ENCODE results near the gene GPRIN2.
"Not testable (repeated sequence)": the region's sequence is repeated elsewhere in the genome, so short reads cannot be mapped to it uniquely, and the experiment has no call there.

The GPRIN2 gene

GRCh38 chr10:46534828-46535524, 21.5 kb downstream of the GPRIN2 start:
- DNase-seq: no peak

- not testable (repeated sequence) for DNase-seq
Measured at GRCh38 chr10:46532256-46532655, 24.2 kb downstream of the GPRIN2 start.

GRCh38 chr10:46530249-46531186, 25.9 kb downstream of the GPRIN2 start:
- DNase-seq: peak; percentile 73

DNA sequence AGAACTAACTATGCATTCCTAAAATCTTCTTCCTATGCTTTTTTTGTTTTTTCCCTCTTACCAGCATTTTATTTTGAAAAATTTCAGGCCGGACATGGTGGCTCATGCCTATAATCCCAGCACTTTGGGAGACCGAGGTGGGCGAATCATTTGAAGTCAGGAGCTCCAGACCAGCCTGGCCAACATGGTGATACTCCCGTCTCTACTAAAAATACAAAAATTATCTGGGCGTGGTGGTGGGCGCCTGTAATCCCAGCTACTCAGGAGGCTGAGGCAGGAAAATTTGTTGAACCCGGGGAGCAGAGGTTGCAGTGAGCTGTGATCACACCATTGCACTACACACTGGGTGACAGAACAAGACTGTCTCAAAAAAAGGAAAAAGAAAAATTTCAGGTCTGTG, 26.7 kb downstream of the GPRIN2 start:
- not testable (repeated sequence) for DNase-seq

DNA sequence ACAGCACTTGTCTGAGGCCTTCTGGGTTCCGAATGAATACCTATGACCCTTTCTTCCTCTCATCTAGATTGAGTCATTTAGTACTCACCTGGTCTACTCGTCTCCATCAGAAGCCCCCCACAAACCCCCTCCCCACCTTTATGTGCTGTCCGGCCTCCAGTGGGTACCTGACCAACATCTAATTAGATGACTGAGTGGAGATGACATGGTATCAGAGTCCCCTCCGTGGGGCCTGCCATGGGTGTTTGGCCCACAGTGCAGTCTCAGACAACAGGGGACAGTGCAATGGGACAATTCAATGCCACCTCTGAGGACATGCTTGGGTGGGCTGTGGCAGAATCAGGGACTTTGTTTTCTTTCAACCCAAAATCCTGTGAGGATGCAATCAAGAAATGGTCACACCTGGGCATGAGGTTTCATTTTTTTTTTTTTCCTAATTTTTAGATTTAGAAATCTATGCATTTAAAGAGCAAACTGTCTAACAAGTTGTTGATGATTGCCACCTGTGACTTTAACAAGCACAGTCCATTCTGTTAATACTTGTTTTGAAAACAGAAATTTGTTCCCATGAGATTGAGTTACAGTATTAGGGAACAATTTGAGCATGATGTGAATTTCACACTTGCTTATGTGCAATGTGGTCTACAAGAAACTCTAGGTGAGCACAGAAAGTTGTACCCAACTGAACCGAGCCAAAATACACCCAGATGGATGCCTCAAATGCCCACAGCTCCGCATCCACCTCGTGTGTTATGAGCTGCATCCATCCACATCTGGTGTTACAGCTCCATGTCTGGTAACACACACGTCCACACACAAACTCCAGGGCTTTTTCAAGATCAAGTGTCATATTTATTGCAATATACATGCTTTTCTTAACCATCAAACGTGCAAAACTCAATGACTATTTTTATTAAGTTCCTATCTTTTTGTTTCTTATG, 27.5 kb downstream of the GPRIN2 start:
- DNase-seq: no peak

DNA sequence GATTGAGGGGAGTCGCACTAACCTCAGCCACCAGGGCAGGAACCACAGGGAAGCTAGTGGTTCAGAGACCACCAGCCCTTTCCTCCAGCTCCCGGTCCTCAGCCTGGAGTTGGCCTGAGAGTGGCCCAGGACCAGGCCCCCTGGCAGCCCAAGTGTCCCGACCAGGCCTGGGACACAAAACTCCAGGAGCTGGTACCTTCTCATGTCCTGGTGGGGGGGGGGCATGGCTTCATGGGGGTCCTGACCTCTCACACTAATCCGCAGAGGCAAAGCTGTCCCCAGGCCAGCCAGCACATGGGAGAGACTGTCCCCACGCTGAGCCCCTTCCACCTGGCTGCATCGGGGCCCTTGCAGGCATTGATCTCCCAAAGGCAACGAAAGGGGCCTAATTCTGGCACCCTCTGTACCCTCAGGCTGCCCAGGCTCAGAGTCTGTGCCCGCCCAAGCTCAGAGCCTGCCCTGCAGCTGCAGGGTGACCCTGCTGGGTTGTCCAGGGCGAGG, 28.2 kb downstream of the GPRIN2 start:
- DNase-seq: no peak

DNA sequence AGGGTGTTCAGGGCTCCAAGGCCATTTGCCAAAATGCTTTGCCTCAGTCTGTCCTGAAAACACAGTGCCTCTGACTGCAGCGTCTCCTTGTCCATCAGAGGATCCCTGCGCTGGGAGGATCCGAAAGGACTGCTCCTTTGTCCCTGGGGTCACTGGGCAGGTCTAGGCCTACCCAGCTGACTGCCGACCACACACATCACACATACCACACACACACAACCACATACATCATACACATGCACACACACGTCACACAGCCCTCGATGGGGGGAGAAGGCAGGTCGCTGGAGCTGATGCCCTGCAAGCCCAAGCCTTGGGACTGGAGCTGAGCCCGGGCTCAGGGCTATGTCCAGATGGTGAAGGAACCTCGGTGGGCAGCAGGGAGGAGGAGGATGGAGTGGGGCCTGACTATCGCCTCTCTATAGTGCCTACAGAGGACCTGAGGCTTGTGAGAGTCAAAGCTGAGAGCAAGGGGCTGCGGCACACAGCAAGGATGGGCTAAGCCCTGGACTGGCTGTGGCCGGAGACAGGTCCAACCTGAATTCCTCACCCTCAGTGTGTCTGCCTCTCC, 29.1 kb downstream of the GPRIN2 start:
- no peak for DNase-seq

DNA sequence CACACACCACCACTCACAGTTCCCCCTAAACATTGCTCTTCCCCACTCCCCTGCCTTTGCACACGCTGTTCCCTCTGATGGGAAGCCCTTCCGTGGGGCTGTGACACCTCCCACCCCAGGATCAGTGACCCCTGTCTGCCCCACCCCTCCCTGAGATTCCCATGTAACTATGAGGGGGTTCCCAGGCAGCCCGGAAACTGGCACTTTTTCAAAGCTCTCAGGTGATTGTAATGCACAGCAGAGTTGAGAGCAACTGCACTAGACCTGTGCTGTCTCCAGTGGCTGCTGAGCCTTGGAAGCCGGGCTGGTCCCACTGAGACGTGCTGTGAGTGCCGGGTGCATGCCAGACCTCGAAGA, 29.8 kb downstream of the GPRIN2 start:
- no peak for DNase-seq

- no peak for DNase-seq
Measured at GRCh38 chr10:46525824-46526681, 30.4 kb downstream of the GPRIN2 start.

DNA sequence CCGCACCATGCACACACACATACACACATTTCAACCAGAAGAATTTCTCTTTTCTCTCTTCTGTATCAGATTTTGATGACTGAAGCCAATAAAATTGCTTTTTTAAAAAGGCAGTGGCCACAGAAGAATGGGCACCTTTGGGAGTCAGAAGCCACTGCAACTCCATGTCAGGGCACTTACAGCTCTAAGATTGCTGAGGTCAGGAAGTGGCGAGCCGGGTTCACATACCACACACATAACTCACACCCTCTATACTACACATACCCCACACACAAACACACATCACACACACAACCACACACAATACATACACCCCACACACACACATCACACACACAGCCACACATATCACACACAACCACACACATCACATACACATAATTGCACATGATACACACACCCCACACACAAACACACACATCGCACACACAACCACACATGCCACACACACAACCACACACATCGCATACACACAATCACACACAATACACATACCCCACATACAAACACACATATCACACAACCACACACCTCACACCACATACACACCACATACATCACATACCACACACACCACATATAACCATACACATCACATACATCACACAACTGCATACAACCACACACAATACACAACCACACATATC, 31.2 kb downstream of the GPRIN2 start:
- no peak for DNase-seq

DNA sequence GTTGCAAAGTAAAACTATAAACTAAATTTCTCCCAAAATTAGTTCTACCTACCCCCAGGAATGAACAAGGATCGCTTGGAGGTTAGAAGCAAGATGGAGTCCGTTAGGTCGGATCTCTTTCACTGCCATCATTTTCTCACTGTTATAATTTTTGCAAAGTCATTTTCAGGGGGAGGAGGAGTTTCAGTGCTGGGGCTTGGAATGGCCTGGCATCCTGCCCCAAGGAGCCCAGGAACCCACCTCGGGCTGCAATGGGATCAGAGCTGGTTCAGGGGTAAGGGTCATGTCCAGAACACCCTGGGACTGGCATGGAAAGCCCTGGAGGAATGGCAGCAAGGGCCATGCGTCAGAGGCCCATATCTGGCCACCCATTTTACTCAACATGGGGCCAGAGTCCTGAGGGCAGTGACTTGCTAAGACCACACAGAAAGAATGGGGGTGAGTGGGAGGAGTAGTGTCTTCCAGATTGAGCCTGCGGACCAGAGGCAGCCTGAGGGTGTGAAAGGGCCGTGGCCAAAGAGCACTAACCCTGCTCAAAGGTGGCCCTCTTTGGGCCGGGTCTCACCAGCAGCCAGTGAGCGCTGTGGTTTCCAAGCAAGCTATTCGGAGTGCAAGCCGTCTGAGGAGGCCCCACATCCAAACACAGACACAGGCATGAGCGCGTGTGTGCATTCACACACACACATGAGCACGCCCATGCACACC, 31.8 kb downstream of the GPRIN2 start:
- no peak for DNase-seq

- DNase-seq: no peak
Measured at GRCh38 chr10:46523962-46524471, 32.4 kb downstream of the GPRIN2 start.

DNA sequence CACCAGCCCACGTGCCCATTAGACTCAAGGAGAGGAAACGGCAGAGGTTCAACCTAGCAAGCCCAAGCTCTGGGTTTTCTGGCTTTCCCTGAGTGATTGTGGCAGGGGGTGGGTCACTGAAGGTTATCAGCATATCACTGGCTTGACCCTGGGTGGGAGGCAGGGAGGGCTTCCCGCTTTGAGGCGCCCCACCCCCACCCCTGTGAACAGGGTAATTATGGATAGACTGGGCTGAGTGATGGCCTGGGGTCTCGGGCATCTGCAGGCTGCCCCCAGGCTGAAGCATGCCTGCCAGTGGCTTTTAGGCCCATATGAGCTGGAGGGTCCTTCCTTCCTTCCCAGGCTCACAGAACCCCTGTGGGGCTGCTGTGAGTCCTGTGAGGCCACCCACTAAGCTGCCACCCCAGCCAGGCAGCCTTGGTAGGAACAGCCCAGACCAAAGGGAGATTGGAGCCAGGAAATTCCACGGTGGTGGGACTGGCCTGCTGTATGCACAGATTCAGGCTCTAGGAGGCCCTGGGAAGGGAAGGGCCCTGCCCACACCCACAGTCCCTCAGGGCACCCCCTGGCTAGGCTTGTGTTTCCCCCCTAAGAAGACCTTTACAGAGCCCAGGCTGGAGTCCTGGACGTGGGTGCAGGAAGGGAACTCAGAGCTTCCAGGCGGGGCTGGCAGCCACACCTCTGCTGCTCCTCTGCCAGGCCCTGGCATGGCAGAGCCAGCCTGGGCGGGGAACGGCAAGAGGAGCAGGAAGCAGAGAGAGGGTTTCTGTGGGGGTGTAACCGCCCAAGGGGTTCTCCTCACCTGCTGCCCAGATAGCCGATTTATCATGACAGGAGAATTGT, 33.1 kb downstream of the GPRIN2 start:
- no peak for DNase-seq

- DNase-seq: no peak
Measured at GRCh38 chr10:46522295-46523118, 34.0 kb downstream of the GPRIN2 start.

- DNase-seq: no peak
Measured at GRCh38 chr10:46520941-46521340, 35.5 kb downstream of the GPRIN2 start.

DNA sequence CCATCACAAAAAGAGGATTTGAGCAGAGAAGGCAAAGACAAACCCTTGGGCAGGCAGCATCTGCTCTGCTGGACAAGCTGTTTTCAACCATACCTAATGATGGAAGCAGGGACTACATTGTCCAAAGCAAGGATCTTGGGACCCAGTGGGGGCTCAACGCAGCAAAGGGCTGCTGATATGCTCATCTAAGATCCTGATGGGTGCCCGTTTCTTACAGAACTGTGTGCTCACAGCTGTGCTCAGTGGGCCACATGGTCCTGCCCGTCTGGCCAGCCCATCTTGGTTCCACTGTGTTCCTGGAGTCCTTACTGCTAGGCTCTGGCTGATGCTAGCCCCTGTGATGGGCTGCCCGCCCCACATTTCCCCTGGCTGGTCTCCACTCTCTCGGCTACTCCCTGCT, 36.1 kb downstream of the GPRIN2 start:
- no peak for DNase-seq

- DNase-seq: no peak
Measured at GRCh38 chr10:46518028-46518725, 38.3 kb downstream of the GPRIN2 start.

All from right forelimb (tissue), 1 donor.